ENCODE results near the gene ANXA11.
A peak's percentile ranks its signal among the peaks of the same experiment; 100 is the strongest.

ANXA11 gene

DNA sequence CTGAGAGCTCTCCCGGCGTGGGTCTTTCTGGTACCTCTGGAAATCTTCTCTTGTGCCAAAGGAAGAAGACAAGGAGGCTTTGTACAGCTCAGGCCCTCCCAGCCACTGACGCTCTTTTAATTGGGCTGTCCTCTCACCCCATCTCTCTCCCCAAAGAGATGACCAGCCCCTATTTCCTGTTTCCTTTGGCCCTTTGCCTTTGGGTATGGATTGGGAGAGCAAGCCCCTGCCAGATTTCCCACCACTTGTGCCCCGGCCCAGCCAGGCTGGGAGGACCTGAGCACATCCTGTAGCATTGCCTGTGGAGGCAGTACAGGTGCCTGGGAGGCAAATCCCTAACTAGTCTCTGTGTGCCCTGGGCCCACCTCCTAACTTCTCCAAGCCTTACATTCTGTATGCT lies 78.5 kb downstream of the ANXA11 start:
- H2BK120ac ChIP-seq (ENCODE audit: low read depth, low read length) = no peak overlapping the region
- H4K8ac ChIP-seq (ENCODE audit: low read depth, low read length) = peak overlapping the region; percentile 65
- peaks cover 0 to 12% (median 0%) of the 10 kb centered on the region in 3 experiments for H3K27me3 ChIP-seq (ENCODE audit: control insufficient read depth in 3 of 3, insufficient read depth in 3 of 3, low read depth in 1 of 3, low read length in 3 of 3)
- no CpG with 5 or more reads among the region's 4 CpGs for WGBS, 2 donors (ENCODE audit: extremely low coverage in 2 of 2, insufficient read length in 2 of 2, insufficient replicate concordance in 1 of 2)
- H3K4me3 ChIP-seq (ENCODE audit: low read length in 2 of 2) = no peak overlapping the region
- H2BK12ac ChIP-seq (ENCODE audit: low read length) = no peak overlapping the region
- H4K91ac ChIP-seq (ENCODE audit: low read depth, low read length, poor library complexity) = no peak overlapping the region
- H3K9me3 ChIP-seq (replicated peaks in 1 of 2; ENCODE audit: control insufficient read depth in 2 of 2, insufficient read depth in 1 of 2, low read depth in 1 of 2, low read length in 2 of 2) = no peaks in the 10 kb centered on the region
- no peak overlapping the region for H2BK5ac ChIP-seq (ENCODE audit: low read length)
- H2AFZ ChIP-seq (ENCODE audit: low read length) = no peak overlapping the region
- peaks cover 0 to 2% of the 10 kb centered on the region in 2 donors for H3K4me1 ChIP-seq (ENCODE audit: control insufficient read depth in 2 of 2, insufficient read depth in 1 of 2, low read depth in 1 of 2, low read length in 2 of 2)
- peak overlapping the region; percentile 28 for H3K18ac ChIP-seq (ENCODE audit: low read length)
- no peak overlapping the region for H2AK5ac ChIP-seq (ENCODE audit: low read depth, low read length)
- no peak overlapping the region for H3K14ac ChIP-seq (ENCODE audit: low read length)
- H3K36me3 ChIP-seq (replicated peaks in 1 of 2; ENCODE audit: control insufficient read depth in 2 of 2, insufficient read depth in 2 of 2, low read length in 2 of 2) = no peaks in the 10 kb centered on the region
- H3K27ac ChIP-seq (replicated peaks; ENCODE audit: low read length) = no peak overlapping the region
- H3K4me2 ChIP-seq (ENCODE audit: insufficient read depth, low read length, poor library complexity, severe bottlenecking) = no peak overlapping the region
- H2BK15ac ChIP-seq (ENCODE audit: low read length) = no peak overlapping the region
- H3K9ac ChIP-seq (ENCODE audit: low read depth, low read length, poor library complexity) = no peak overlapping the region
- no peak overlapping the region for H3K4ac ChIP-seq (ENCODE audit: low read length)
- no peak overlapping the region for H3K23ac ChIP-seq (ENCODE audit: low read depth, low read length, poor library complexity)
- no peaks in the 10 kb centered on the region for H3K79me1 ChIP-seq (ENCODE audit: low read depth, low read length)
- DNase-seq (ENCODE audit: low spot score) = no peak

DNA sequence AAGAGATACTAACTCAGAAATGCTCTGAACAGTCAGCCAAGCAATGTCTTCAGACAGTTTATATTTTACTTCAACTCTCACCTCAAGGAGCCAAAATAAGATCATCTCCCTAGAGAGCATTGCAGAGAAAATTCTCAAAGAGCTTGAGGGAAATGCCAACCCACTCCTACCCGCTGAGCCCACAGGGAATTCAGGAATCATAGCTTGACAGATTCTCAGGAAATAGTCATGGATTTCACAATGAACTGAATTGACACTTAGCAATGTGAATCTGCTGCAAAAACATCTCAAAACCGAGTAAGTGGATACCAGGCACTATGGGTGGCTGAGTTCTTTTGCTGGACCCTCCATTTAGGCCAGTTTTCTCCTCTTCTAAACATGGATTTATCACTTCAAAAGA lies 82.6 kb downstream of the ANXA11 start:
- no peak overlapping the region for H3K23ac ChIP-seq (ENCODE audit: low read depth, low read length, poor library complexity)
- no peak overlapping the region for H3K27ac ChIP-seq (replicated peaks; ENCODE audit: low read length)
- H4K91ac ChIP-seq (ENCODE audit: low read depth, low read length, poor library complexity) = no peak overlapping the region
- H3K4me2 ChIP-seq (ENCODE audit: insufficient read depth, low read length, poor library complexity, severe bottlenecking) = no peak overlapping the region
- WGBS, 2 donors (ENCODE audit: extremely low coverage in 2 of 2, insufficient read length in 2 of 2, insufficient replicate concordance in 1 of 2) = no CpG with 5 or more reads among the region's 2 CpGs
- H2BK12ac ChIP-seq (ENCODE audit: low read length) = no peak overlapping the region
- DNase-seq (ENCODE audit: low spot score) = no peak
- no peaks in the 10 kb centered on the region for H3K9me3 ChIP-seq (replicated peaks in 1 of 2; ENCODE audit: control insufficient read depth in 2 of 2, insufficient read depth in 1 of 2, low read depth in 1 of 2, low read length in 2 of 2)
- H2AK5ac ChIP-seq (ENCODE audit: low read depth, low read length) = no peak overlapping the region
- peaks cover 0 to 5% (median 0%) of the 10 kb centered on the region in 3 experiments for H3K27me3 ChIP-seq (ENCODE audit: control insufficient read depth in 3 of 3, insufficient read depth in 3 of 3, low read depth in 1 of 3, low read length in 3 of 3)
- H3K14ac ChIP-seq (ENCODE audit: low read length) = no peak overlapping the region
- H3K18ac ChIP-seq (ENCODE audit: low read length) = no peak overlapping the region
- no peaks in the 10 kb centered on the region for H3K36me3 ChIP-seq (replicated peaks in 1 of 2; ENCODE audit: control insufficient read depth in 2 of 2, insufficient read depth in 2 of 2, low read length in 2 of 2)
- no peaks in the 10 kb centered on the region for H3K4me1 ChIP-seq (ENCODE audit: control insufficient read depth in 2 of 2, insufficient read depth in 1 of 2, low read depth in 1 of 2, low read length in 2 of 2)
- no peak overlapping the region for H3K4me3 ChIP-seq (ENCODE audit: low read length in 2 of 2)
- H3K4ac ChIP-seq (ENCODE audit: low read length) = no peak overlapping the region
- H3K9ac ChIP-seq (ENCODE audit: low read depth, low read length, poor library complexity) = no peak overlapping the region
- no peaks in the 10 kb centered on the region for H3K79me1 ChIP-seq (ENCODE audit: low read depth, low read length)
- no peak overlapping the region for H2AFZ ChIP-seq (ENCODE audit: low read length)
- H2BK120ac ChIP-seq (ENCODE audit: low read depth, low read length) = no peak overlapping the region
- H2BK15ac ChIP-seq (ENCODE audit: low read length) = no peak overlapping the region
- no peak overlapping the region for H4K8ac ChIP-seq (ENCODE audit: low read depth, low read length)
- H2BK5ac ChIP-seq (ENCODE audit: low read length) = no peak overlapping the region

DNA sequence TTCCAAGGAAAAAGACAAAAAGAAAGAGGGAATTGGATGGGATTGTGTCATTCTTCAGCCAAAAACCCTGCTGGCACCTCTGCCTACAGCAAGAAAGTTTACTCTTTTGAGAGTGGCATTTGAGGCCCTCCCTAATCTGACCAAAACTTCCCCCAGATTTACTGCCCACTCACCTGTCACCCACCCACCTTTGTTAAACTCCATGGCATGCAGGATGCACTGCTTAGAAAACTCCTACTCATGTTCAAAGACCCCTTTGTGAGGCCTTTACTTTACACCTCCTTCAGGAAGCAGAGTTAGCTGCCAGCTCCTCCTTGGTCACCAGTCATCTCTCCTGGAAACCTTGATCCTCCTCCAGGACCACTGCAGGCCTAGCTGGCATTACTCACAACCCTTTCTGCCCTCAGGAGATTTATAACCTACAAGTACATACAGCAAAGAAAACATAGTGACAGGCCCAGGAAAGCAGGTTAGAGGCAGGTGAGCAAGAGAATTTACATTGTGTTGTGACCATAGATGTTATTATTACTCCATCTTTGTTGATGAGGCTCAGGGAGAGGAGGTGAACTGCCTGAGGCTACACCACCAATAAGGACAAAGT lies 83.1 kb downstream of the ANXA11 start:
- H2BK15ac ChIP-seq (ENCODE audit: low read length) = no peak overlapping the region
- no peaks in the 10 kb centered on the region for H3K79me1 ChIP-seq (ENCODE audit: low read depth, low read length)
- no peak overlapping the region for H4K8ac ChIP-seq (ENCODE audit: low read depth, low read length)
- H3K4me1 ChIP-seq (ENCODE audit: control insufficient read depth in 2 of 2, insufficient read depth in 1 of 2, low read depth in 1 of 2, low read length in 2 of 2) = no peaks in the 10 kb centered on the region
- no peak overlapping the region for H3K4me2 ChIP-seq (ENCODE audit: insufficient read depth, low read length, poor library complexity, severe bottlenecking)
- no peaks in the 10 kb centered on the region for H3K36me3 ChIP-seq (replicated peaks in 1 of 2; ENCODE audit: control insufficient read depth in 2 of 2, insufficient read depth in 2 of 2, low read length in 2 of 2)
- no peak overlapping the region for H3K18ac ChIP-seq (ENCODE audit: low read length)
- no peak overlapping the region for H3K4ac ChIP-seq (ENCODE audit: low read length)
- H3K4me3 ChIP-seq (ENCODE audit: low read length in 2 of 2) = no peak overlapping the region
- no peak overlapping the region for H3K9ac ChIP-seq (ENCODE audit: low read depth, low read length, poor library complexity)
- H2BK5ac ChIP-seq (ENCODE audit: low read length) = no peak overlapping the region
- no peak overlapping the region for H2BK120ac ChIP-seq (ENCODE audit: low read depth, low read length)
- H4K91ac ChIP-seq (ENCODE audit: low read depth, low read length, poor library complexity) = no peak overlapping the region
- no peak for DNase-seq (ENCODE audit: low spot score)
- no peaks in the 10 kb centered on the region for H3K9me3 ChIP-seq (replicated peaks in 1 of 2; ENCODE audit: control insufficient read depth in 2 of 2, insufficient read depth in 1 of 2, low read depth in 1 of 2, low read length in 2 of 2)
- H2AFZ ChIP-seq (ENCODE audit: low read length) = no peak overlapping the region
- H3K23ac ChIP-seq (ENCODE audit: low read depth, low read length, poor library complexity) = no peak overlapping the region
- no peak overlapping the region for H2BK12ac ChIP-seq (ENCODE audit: low read length)
- H3K27ac ChIP-seq (replicated peaks; ENCODE audit: low read length) = no peak overlapping the region
- H3K14ac ChIP-seq (ENCODE audit: low read length) = no peak overlapping the region
- peaks cover 0 to 5% (median 0%) of the 10 kb centered on the region in 3 experiments for H3K27me3 ChIP-seq (ENCODE audit: control insufficient read depth in 3 of 3, insufficient read depth in 3 of 3, low read depth in 1 of 3, low read length in 3 of 3)
- H2AK5ac ChIP-seq (ENCODE audit: low read depth, low read length) = no peak overlapping the region

DNA sequence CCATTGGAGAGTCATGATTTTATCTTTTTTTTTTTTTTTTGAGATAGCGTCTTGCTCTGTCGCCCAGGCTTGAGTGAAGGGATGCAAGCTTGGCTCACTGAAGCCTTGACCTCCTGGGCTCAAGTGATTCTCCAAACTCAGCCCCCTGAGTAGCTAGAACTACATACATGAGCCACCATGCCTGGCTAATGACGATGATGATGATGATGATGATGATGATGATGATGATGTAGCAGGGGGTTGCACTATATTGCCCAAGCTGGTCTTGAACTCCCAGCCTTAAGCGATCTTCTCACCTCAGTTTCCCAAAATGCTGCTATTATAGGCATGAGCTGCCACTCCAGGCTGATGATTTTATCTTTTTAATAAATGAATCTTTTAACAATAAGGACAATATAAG lies 86.7 kb downstream of the ANXA11 start:
- Histone ChIP-seq H3K9ac (ENCODE audit: low read depth, low read length, poor library complexity) (no peak overlapping the region), H3K9me3 (replicated peaks in 1 of 2; ENCODE audit: control insufficient read depth in 2 of 2, insufficient read depth in 1 of 2, low read depth in 1 of 2, low read length in 2 of 2) (no peaks in the 10 kb centered on the region), H2BK12ac (ENCODE audit: low read length) (no peak overlapping the region), H3K4me3 (ENCODE audit: low read length in 2 of 2) (no peak overlapping the region), H2BK15ac (ENCODE audit: low read length) (no peak overlapping the region), H3K36me3 (replicated peaks in 1 of 2; ENCODE audit: control insufficient read depth in 2 of 2, insufficient read depth in 2 of 2, low read length in 2 of 2) (no peaks in the 10 kb centered on the region), H2BK120ac (ENCODE audit: low read depth, low read length) (no peak overlapping the region), H3K27ac (replicated peaks; ENCODE audit: low read length) (no peak overlapping the region), H2BK5ac (ENCODE audit: low read length) (no peak overlapping the region), H3K4me2 (ENCODE audit: insufficient read depth, low read length, poor library complexity, severe bottlenecking) (no peak overlapping the region), H3K18ac (ENCODE audit: low read length) (no peak overlapping the region), H2AFZ (ENCODE audit: low read length) (no peak overlapping the region), H4K8ac (ENCODE audit: low read depth, low read length) (no peak overlapping the region), H2AK5ac (ENCODE audit: low read depth, low read length) (no peak overlapping the region), H3K4ac (ENCODE audit: low read length) (no peak overlapping the region), H3K23ac (ENCODE audit: low read depth, low read length, poor library complexity) (no peak overlapping the region), H3K4me1 (ENCODE audit: control insufficient read depth in 2 of 2, insufficient read depth in 1 of 2, low read depth in 1 of 2, low read length in 2 of 2) (no peaks in the 10 kb centered on the region), H3K27me3 (ENCODE audit: control insufficient read depth in 3 of 3, insufficient read depth in 3 of 3, low read depth in 1 of 3, low read length in 3 of 3) (peaks cover 0 to 2% (median 0%) of the 10 kb centered on the region in 3 experiments), H4K91ac (ENCODE audit: low read depth, low read length, poor library complexity) (no peak overlapping the region), H3K14ac (ENCODE audit: low read length) (no peak overlapping the region), H3K79me1 (ENCODE audit: low read depth, low read length) (no peaks in the 10 kb centered on the region)
- DNase-seq (ENCODE audit: low spot score) = no peak
- no CpG with 5 or more reads among the region's 4 CpGs for whole genome bisulfite sequencing, 2 donors (ENCODE audit: extremely low coverage in 2 of 2, insufficient read length in 2 of 2, insufficient replicate concordance in 1 of 2)

All from neuronal stem cell (in vitro differentiated cells).